HS-27A (cell line): Measurements from ENCODE around the gene TCF19.
A peak's percentile ranks its signal among the peaks of the same experiment; 100 is the strongest.

Experiments
- DNase-seq: peaks from one replicate; pipeline ENCODE4 v3.0.0-alpha.2; 2012; ENCODE audit warnings: low read depth, missing footprints

The TCF19 gene, protein sequence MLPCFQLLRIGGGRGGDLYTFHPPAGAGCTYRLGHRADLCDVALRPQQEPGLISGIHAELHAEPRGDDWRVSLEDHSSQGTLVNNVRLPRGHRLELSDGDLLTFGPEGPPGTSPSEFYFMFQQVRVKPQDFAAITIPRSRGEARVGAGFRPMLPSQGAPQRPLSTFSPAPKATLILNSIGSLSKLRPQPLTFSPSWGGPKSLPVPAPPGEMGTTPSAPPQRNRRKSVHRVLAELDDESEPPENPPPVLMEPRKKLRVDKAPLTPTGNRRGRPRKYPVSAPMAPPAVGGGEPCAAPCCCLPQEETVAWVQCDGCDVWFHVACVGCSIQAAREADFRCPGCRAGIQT

DNA sequence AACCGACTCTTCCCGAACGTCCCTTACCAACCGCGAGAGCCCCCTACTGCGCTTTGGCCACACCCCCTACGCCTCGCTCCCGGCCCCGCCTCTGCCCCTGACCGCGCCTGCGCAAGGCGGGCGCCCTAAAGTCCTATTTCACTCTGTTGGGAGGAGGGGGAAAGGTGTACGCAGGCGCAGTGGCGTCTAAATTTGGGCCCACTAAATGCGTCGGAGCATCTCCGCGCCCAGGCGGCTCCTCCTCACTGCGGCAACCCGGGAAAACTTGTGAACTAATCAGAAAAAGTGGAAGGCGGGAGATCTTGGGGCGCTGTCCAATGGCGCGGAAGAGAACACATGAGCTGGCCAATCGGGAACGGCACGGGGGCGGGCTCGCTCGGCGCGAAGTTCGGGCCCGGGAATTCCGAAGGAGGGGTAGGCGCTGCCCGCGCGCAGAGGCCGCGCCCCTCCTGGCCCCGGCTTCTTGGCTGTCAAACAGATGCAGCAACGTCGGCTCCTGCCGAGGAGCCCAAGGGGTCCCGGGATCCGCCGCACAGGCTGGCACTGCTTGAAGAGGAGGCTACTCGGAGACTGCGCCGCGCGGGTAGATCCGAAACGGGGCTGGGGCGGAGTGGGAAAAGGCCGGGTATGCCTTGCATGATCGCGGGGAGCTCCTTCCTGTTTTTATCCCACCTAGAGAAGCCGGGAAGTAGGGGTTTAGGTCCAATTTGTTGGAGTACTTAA, at the start of gene TCF19:
Gene TCF19 (plus strand): TSS at position 450 of the 723 bp plus-strand sequence. CDS start 881 bp downstream, outside the sequence.
- peak; percentile 99 for DNase-seq

DNA sequence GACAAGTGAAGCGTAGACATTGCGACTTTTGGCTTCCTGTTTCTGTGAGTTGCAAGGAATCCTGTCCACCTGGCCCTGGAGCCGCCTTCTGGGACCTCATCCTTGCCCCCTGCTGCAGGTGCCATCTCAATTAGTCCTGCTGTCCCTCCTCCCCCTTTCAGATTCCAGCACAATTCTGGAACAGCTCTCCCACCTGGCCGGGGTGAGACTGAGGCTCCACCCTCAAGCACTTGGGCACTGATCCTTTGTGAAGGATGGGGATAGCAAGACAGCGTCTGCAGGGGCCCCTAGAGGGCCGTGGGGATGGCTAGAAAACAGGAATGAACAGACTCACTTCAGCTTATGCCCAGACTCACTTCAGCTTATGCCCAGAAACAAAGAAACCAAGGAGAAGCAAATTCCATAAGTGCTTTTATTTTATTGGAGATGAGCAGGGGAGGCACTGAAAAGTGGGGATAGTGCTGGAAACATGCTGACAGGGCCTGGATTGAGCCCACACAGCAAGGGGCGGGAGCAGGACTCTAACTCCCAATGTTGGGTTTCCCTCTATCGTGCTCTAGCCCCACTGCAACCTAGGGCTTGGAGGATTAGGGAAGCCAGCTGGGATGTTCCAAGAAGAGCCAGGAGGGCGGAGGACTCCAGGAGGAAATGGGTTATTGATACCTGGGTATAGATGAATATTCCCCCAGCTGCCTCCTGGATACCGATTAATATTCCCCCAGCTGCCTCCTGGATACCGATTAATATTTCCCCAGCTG, 47.4 kb upstream of the TCF19 start:
- no peak for DNase-seq

DNA sequence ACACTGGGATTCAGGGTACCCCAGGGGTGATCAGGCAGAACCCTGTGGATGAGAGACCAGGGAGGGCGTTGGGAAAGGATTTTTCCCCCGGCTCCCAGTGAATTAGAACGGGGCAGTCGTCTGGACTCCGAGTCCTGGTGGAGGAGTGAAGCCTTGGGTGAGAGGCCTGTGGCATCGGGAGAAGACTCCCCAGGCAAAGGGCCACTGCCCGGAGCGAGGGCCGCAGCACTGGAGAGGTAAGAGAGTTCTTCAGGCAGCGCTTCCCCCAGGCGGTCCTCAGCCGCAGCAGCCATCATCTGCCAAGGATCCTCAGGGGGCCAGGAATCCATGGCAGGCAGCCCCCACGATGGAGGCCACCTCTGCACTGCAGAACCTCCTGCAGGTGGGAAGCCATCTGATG, 46.7 kb upstream of the TCF19 start:
- DNase-seq: no peak

DNA sequence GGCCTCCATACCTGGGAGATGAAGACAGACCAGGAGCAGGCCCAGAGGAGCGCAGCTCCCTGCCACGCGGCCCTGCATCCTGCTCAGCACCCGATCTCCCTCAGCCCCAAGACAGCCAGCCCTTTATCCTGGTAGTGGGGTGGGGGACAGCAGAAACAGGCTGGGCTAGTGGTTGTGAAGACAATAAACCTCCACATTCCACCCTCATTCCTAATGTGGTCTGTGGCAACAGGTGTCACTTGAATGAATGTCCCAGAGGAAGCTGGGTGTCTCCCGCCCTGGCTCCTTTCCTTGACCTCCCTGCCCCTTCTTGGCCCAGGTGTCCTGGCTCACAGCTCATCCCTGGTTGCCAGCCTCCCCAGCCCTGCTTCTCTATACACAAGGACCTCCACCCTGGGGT, 45.9 kb upstream of the TCF19 start, which contains the start of gene C6orf15:
Gene C6orf15 (minus strand): TSS at position 98 of the 400 bp plus-strand sequence. CDS start 20 bp downstream, at position 78.
- no peak for DNase-seq

DNA sequence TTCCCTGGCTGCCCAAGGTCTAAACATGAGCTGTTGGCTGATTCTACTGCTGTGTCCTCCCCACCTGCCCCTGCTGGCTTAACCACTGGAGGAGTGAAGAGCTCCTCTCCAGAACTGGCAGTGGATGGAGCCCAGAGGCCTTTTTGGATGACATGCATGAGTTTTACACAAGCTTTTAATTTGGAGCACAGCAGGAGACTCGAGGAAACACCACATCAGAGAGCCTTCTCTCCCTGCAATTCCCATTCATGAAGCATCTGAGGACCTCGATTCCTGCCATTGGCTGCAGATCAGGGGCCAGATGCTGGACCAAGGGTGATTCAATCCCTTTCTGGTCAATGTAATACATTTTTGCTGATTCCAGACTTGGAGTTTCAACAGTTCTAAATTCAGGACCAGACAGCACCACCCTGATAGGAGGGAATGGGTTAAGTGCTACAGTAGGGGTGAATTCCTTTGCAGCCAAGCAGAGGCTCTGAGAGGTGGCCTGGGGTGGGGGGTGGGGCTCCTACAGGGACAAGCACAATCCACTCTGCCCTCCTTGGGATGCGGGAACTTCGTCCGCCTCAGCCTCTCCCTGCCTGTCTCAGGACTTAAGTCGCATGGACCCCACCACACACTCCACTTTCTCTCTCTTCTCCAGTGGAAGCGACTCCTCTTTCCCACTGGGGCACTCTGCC, 44.4 kb upstream of the TCF19 start:
- DNase-seq: no peak

DNA sequence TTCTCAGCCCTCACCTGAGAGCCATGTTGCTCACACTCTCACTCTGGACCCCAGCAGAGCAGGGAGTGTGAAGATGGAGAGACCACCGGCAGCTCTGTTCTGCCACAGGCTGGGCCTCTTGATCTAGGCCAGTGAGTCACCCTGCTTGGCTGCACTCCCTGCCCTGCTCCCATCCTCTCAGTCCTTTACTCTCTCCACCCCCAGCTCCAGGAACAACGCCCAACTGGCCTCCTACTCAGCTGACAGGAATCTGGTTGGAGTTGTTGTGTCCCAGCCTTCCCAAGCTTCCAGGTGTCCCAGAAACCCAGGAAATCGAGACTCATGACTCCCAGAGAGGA, 43.9 kb upstream of the TCF19 start, which contains the start of gene PSORS1C1:
Gene PSORS1C1 (plus strand): TSS at position 260 of the 338 bp plus-strand sequence. CDS start 14,833 bp downstream, outside the sequence.
- peak; percentile 92 for DNase-seq

DNA sequence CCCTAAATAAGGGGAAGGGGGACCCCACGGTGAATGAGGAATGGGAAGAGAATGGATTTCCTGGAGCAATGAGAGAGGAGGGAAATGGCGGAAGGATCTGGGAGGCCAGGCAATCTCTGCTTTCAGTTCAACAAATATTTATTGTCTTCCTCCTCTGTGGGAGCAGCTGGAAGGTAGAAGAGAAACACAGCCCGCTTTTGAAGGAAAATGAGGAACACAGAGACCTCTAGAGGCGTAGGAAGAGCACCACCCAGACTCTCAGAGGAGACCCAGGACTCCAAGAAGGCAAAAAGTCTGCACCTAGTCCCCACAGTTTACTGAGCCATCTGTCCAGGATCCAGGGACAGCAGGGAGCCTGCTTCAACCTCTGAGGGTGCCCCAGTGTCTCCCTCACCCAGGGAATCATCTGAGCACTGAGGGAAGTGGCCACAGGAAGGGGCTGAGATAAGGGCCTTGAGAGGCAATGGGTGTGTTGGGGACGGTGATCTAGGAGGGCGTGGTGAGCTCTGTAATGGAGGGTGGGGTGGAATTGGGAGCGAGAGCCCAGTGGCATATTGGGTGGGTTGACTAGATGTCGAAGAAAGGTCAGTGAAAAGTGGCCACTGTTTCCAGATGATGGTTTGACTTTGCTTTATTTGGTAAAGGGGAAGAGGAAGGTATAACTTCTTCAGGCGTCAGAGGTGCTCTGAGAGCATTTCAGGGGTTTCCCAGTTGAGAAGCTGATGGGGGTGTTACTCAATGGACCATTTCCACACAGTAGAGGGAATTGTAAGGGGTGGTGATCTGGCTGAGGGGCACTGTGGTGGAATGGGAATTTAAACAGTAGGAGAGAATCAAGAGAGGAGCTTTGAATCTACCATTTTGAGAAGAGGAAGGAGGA, 43.2 kb upstream of the TCF19 start:
- peak; percentile 53 for DNase-seq

DNA sequence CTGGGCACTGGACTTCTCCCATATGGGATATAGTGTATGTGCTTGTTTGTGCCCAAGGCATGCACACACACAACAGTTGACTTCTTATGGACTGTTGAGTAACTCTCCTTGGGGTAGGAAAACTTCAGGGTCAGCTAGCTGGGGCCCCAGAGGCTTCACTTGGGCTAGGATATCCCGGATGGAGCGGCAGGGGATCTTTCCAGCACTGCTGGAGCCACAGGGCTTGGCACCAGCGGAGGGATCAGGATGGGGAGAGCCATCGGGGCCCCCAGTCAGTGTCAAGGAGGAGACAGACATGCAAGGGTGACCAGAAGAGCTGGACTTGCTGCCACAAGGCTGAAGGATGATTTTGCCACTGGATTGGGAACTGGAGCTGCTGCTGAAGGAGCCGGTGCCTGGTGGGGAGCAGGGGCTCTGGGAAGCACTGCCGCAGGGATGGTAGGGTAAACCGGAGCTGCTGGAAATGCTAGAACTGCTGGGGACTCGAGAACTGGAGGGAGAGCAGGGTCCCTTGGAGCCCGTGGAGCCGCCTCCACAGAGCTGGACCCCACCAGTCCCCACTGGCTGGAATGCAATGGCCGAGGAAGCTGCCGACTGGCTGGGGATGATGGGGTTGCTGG, 42.3 kb upstream of the TCF19 start:
- DNase-seq: no peak

DNA sequence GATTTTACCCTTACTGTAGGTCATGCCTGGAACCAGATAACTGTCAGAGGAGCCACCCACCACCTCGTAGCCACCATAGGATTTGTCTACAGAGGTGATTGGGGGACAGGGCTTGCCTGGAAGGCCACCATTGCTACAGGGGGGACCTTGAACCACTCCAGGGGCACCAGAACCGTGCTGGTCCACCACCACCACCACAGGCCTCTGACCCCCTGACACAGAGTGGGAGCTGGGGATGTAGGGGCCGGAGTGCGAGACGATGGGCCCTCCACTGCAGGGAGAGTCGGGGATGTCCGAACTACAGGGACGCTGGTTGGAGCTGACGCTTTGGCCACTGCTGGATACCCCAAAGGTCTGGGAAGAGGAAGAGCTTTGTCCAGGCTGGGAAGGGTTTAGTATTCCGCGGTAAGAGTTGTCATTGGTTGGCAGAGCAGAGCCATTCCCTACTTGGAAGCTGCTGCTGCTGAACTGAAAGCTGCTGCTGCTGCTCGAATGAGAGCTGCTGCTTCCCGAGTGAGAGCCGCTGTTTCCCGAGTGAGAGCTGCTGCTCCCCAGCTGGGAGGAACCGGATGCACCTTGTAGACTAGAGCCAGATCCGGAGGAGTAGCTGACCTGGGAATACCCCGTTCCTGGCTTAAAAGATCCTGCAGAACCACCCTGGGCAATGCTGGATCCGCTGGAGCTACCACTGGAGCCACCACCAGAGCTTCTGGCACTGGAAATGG, 41.6 kb upstream of the TCF19 start:
- no peak for DNase-seq

DNA sequence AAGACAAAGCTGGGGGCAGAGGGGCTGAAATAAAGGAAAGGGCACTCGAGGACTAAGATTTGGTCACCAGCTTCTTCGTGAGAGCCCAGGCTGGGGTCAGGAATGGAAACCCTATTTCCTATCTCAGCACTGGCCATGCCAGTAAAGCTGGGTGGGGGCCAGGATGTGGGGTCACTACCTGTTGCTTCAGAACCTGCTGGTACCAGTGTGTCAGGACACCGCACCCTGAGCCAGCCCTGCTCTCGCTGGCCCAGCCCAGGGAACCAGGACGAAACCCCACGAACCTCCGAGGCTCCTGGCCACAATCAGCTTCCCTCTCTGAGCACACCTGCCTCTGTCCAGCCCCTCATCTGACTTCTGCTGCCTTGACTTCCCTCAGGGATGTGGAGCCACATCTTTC, 40.2 kb upstream of the TCF19 start:
- DNase-seq: no peak

DNA sequence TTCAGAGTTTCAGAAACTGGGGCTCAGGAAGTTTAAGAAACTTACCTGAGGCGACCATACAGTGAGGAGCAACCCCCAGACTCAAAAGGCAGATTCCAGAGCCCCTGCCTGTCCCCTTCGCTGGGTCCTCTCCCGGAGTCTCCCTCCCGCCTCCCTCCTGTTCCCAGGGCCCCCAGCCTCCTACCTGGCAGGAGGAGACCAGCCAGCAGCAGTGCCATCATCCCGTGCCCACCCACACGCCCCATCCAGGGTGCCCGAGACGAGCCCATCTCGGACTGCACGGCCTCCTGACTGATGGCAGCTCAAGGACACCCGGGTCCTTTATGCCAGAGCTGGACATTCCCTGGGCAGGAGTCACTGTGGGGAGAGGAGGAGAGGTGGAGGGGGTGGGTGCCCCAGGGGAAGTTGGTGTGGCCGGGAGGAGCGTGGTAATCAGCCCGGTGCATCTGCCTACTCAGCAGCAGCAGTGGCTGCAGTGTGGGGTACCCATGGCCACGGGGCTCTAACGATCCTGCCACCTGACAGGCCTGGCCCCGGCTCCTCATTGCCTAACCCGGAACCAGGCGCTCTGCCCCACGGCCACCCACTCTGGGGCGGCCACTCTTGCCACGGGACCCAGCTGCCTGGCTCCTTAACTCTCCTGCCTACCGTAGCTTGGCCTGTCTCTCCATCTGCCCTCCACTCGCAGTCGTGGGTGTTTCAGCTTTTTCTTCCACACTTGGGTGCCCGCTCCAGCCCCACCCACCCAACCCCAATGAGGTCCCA, 38.1 kb upstream of the TCF19 start, which contains the start of gene CDSN:
Gene CDSN (minus strand): TSS at position 296 of the 765 bp plus-strand sequence. CDS start 27 bp downstream, at position 269.
- DNase-seq: no peak

DNA sequence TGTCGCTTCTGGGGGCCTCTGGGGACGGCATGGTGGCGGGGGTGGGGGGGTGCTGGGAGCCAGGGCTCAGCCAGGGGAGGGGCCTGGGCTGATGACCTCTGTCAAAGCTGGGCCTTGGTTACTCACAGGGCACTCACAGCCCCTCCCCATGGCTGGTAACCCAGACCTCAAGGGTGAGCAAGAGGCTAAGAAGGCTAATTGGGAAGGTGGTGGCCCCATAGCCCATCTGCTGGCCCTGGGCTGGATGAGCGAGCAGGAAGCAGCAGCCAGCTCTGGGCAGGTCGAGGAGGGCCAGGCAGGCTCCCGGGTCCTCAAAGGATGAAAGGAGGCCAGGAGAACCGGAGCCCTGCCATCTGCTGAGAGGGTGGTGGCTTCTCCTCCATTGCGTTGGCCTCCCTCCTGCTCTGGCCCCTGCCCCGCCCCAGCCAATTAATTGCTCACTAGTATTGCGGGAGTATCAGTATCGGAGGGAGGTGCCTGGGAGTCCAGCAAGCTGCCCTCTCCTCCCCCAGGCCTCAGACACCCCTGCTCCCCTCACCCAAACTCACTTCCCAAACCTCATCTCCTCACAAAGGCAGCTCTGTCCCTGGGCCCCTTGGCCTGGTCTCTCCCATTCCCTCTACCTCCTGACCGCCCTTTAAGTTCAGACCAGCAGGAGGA, 37.1 kb upstream of the TCF19 start:
- DNase-seq: no peak

DNA sequence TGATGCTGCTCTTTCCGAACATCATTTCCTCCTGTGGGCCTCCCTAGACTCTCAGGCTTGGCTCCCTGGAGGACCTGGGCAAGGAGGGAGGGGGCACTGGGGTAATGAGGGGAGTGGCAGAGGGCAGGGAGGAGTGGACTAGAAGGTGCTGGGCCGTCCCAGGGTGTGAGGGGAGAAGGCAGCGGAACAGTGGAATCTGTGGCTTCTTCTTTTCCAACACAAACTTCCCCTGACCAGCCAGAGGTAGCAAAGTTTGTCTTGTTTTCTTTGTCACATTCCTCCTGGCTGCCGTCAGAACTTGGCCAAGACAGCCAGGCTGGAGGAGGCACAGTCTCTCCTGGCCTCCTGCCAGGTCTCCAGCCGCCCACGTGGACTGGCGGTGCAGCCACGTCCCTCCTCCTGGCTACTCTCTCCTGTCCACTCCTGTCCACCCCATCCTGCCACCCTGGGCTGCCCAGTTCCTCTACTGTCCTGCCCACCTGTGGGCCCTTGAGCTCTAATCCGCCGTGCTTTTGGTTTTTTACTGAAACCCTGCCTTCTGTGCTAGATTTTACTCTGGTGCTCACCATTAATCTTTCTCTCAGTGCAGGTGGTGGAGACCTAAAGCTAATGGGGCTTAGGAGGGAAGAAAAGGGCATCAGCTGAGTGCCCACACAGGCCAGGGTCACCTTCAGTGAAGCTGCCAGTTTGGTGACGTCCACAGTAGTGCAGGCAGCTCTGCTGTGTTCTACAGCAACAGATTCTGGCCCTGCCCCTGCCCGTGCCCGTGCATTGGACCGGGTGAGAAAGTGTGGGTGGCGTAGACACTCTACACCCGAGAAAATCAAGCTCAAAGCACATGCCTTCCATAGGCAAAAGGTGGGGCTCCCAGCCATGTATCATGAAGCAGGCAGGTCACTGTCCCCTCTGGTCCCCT, 35.3 kb upstream of the TCF19 start:
- DNase-seq: no peak

DNA sequence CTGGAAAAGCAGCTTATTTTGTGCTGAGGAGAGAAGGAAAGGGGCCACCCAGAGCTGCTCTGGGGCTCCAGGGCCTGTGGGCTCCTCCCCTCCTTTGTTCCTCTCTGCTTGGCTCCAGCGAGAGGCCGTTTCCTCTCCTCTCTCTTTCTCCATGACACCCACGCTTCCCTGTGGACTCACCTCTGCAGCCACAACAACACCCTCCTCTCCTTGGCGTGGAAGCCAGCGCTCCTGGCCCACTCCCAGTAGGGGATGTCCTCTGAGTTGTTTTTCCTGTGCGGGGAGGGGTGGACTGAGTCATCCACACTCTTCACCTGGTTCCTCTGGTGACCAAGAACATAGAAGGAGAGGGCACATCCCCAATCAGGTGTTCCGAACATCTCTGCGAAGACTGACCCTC, 33.2 kb upstream of the TCF19 start:
- no peak for DNase-seq

DNA sequence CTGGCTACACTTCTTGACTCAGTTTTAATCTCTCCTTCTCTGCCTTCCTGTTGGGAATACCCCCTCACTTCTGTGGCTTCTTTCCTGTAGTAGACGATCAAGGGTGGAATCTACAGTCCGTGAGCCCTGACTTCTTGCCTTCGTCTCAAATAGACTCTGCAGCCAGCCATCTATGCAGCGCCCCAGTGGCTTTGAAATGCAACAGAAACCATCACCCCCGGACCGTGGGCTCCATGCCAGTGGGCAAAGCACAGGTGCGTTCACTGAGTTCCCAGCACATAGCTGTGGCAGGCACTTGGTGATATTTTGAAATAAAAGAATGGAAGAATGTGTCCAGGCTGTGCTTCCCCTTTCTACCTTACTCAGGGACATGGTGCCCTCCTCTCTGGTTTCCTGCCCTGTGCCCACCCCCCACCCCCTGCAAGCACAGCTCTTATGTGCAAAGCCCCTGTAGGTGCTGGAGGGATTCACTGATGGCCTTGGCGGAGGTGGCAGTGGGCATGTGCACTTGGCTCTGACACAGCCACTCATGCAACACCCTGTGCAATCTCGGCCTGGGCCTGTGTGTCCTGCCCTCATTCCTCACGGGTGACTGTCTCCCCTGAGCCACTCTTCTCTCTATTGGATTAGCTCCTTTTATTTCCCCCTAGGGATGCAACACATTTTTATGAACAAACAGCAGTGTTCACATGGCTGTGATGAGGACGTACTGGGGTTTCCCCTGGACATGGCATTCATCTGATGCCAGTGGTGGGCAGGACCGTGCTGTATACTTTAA, 32.6 kb upstream of the TCF19 start:
- peak; percentile 26 for DNase-seq

DNA sequence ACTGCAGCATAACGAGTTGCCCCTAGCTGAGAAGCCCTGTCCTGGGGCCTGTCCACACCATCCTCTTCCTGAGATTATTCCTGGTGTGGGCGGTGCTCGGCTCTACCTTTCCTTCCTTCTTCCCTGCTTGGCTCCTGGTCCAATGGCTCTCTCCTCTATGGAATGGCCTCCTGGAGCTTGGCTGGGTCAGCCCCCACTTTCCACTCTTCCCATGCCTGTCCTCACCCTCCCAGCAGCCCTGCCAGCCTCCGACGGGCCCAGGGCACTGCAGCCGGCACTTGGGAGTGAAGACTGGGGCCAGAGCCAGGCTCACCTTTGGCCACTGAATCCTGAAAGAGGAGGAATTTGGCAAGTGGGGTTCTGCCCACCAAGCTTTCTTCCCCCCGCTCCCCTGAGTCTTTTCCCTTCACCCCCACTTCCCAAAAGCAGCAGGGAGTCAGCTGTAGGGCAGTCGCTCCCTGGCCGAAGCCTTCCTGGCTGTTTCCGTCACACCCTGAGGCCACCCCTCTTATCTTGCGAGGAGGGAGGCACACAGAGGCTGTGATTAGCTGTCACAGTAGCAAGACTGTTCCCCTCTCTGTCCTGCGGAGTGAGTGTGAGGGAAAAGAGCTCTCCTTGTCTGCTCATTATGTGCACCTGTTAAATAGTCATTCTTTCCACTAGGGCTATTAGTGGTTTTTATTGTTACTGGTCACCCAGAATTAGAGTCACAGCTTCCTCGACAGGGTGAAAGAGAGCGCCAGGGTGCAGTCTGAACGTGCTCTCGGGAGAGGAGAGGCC, 31.8 kb upstream of the TCF19 start:
- no peak for DNase-seq
